ENCODE measurements around the gene SMG9.

DNA sequence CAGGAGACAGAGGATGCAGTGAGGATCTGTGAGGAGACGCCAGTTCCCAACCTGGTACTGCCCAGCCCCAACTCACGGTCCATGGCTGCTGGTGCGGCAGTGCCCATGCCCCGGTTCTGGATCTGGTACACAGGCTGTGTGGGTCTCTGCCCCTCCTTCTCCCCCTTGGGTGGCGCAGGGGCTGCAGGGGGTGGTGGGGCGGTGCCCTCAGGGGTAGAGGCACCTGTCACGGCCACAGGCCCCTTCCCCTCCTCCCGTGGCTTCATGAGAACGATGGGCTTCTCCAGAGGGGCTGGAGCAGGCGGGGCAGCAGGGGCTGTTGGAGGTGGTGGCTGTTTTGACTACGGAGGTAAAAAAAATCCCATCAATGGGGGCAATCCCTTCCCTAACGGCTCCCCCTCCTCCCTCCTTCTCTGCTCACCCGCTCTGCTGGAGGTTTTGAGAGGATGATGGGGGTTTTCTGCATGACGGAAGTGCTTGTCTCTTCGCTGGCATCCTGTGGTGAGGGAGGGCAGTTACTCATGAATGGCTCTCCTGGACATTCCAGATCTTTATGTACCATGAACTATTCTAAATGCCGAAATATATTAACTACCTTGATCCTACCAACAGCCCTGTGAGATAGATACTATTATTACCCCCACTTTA, 7.1 kb downstream of the SMG9 start:
- no peak for TF ChIP-seq CTCF (IDR thresholded peaks at IDR 0.05; ENCODE audit: low read length)
- TF ChIP-seq EZH2phosphoT487 (IDR thresholded peaks at IDR 0.05; ENCODE audit: low read length): no peak

All from MM.1S (cell line).